GM12873 (cell line): ENCODE results near the gene ROBO2.

Experiments used
- TF ChIP-seq, protein P1 (sequence below): IDR thresholded peaks from 2 replicates; pipeline ENCODE4 v1.5.1; 2012; ENCODE audit warnings: low read depth, mild to moderate bottlenecking, moderate library complexity, low read length, control low read depth; ENCODE audit not compliant: insufficient read depth; ENCODE audit errors: missing control alignments

ROBO2 gene

DNA sequence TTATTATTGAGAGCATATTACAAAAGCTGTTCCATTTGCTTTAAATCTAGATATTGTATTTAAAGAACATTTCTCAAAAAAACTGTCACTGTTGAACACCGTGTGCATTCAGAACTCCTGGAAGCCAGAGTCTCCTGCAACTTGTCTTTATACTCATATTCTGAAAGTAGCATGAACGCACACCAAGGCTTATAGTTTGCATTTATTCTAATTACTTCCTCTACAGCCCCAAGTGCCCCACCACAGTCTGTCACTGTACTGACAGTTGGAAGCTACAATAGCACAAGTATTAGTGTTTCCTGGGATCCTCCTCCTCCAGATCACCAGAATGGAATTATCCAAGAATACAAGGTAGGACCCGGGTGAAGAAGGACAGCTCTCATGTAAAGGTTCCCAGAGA is 537.4 kb downstream of the ROBO2 start:
- TF ChIP-seq, protein P1, sequence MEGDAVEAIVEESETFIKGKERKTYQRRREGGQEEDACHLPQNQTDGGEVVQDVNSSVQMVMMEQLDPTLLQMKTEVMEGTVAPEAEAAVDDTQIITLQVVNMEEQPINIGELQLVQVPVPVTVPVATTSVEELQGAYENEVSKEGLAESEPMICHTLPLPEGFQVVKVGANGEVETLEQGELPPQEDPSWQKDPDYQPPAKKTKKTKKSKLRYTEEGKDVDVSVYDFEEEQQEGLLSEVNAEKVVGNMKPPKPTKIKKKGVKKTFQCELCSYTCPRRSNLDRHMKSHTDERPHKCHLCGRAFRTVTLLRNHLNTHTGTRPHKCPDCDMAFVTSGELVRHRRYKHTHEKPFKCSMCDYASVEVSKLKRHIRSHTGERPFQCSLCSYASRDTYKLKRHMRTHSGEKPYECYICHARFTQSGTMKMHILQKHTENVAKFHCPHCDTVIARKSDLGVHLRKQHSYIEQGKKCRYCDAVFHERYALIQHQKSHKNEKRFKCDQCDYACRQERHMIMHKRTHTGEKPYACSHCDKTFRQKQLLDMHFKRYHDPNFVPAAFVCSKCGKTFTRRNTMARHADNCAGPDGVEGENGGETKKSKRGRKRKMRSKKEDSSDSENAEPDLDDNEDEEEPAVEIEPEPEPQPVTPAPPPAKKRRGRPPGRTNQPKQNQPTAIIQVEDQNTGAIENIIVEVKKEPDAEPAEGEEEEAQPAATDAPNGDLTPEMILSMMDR, result no peak

DNA sequence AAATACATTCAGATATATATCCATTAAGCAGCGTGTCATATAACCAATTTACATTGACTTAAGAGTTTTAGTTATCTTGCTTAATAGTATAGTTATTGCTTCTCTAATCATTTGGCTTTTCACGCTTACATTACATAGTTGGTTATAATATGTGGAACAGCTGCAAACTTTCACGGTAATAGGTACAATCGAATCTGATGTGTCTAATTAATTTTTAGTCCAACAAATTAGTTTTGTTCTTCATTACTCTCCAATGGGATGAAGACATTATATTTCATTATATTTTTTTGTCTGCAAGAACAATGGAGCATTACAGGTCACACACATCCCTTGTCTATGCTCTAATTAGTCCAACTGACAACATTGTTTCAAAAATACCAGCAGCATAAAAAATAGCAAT is 546.3 kb downstream of the ROBO2 start:
- TF ChIP-seq, protein P1, result no peak

DNA sequence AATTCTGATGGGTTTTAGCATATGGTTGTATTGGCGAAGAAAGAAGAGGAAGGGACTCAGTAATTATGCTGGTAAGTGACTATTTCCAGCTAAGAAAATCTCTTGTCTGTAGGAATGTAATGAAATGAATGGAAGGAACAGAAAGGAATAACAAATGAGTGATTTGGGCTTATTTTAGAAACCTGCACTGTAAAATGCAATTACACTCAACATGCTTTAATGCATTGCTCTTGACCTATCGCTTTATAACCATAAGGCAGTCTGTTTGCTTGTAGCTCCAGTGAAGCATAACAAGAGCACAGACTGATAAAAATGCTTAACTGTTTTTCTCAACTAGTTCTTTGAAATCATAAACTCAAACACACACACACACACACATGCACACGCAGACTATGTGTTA is 549.0 kb downstream of the ROBO2 start:
- TF ChIP-seq, protein P1, result no peak

DNA sequence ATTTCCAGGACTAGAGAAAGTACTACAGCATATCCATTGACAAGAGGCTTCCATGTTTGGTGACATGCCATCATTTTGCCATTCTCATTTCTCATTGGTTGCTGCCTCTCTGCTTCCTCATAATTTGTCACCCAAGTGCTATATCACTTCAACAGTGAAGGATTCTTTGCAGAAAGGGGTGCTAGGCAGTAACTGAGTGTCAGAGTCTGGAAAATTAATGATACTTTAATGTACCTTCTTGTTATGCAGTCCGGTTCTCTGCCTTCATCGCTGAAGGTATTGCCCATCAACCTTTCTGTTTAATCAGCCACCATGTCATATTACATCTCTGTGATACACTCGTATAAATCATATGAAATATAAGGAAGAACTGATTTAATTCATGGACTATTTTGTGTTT is 550.3 kb downstream of the ROBO2 start:
- TF ChIP-seq, protein P1, result no peak

DNA sequence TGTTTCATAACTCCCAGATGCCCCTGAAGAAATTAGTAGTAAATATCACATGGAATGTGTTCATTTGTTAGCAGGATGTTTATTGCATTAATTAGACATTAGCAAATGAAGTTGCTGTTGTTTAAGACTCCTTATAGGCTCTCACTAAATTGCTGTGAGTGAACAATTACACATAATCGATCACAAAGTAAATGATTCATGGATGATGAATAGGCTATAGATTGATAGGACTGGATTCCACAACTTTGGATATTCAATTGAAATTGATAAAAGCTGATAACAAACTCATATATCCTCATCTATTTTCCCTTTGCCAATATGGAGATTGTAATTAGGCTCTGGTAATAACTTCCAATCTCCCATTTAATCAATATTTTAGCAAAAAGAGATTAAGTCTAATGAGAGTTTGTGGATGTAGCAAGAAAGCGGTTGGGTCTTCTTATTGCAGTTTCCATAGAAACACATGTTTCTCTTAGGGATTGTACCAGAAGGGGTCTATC is 555.5 kb downstream of the ROBO2 start:
- TF ChIP-seq, protein P1, result no peak

DNA sequence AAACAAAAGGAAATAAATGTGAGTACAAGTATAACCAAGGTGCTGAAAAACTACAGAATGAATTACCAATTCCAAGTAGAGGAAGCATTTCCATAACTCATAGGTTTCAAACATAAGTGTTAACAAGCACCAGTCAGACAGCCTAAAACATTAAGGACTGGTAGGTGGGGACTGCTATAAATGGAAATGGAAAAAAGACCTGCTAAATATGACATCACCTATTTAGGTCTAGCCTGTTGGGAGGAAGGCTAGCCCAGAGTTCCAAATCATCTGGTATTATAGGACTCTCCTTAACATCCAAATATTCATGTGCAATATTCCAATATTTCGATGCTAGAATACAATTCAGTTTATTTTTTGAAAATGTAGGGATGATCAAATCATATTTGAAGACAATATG is 560.0 kb downstream of the ROBO2 start:
- TF ChIP-seq, protein P1, result no peak

DNA sequence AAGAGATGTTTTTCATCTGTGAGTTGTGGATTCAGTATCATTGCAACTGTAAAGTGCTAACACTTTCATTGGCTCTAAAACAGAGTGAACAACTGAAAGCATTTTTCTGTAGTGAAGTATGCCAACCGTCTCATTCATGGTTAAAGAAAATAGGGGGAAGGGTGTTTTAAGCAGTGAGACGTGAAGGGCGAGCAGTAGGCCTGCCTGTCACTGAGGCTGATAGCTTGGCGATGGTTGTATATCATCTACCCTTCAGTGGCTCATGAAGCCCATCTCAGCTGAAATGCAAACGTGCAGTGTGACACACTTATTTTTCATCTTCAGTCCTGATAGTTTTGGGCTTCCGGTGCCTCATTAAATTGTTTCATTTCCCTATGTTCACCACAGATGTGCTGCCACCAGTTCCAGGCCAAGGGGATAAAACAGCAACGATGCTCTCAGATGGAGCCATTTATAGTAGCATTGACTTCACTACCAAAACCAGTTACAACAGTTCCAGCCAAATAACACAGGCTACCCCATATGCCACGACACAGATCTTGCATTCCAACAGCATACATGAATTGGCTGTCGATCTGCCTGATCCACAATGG is 562.0 kb downstream of the ROBO2 start:
- TF ChIP-seq, protein P1, result no peak

DNA sequence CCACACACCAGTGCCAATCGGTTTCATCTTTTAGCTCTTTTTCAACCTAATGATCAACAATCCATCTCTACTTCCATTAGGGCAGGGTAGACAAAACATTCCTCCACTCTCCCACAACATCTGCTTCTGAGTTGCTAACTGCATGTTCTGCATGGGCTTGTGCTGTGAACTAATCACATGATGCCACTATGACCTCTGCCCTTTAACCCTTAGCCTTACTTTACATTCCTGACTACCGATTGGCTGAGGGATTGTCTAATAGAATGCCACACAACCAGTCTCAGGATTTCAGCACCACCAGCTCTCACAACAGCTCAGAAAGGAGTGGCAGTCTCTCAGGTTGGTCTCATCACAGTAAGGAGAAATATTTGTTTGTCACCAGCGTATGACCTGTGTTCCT is 562.8 kb downstream of the ROBO2 start:
- TF ChIP-seq, protein P1, result no peak
